ENCODE results near the gene CNN1. TPM values are rescaled to one million over a fixed set of nuclear protein-coding genes. Genes with fewer than 3 reads are reported as not detected.

CNN1 gene
- total and polyA plus RNA-seq, 2 experiments from 2014 or later: 13.3 to 20.9 TPM

DNA sequence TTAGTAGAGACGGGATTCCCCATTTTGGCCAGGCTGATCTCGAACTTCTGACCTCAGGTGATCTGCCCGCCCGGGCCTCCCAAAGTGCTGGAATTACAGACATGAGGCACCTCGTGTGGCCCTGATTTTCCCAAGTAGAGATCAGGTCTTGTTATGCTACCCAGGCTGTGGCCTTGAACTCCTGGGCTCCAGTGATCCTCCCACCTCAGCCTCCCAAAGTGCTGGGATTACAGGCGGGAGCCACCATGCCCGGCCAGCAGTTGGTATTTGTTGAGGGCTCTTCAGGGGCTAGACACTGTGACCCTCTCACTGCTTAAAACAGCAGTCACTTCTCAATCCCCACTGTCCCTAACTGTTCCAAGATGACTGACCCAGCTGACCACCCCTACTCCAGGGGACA, 49.3 kb upstream of the CNN1 start (continued):
- TF ChIP-seq, protein P1, sequence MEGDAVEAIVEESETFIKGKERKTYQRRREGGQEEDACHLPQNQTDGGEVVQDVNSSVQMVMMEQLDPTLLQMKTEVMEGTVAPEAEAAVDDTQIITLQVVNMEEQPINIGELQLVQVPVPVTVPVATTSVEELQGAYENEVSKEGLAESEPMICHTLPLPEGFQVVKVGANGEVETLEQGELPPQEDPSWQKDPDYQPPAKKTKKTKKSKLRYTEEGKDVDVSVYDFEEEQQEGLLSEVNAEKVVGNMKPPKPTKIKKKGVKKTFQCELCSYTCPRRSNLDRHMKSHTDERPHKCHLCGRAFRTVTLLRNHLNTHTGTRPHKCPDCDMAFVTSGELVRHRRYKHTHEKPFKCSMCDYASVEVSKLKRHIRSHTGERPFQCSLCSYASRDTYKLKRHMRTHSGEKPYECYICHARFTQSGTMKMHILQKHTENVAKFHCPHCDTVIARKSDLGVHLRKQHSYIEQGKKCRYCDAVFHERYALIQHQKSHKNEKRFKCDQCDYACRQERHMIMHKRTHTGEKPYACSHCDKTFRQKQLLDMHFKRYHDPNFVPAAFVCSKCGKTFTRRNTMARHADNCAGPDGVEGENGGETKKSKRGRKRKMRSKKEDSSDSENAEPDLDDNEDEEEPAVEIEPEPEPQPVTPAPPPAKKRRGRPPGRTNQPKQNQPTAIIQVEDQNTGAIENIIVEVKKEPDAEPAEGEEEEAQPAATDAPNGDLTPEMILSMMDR (conservative IDR thresholded peaks at IDR 0.05; ENCODE audit: low read depth in 2 of 2): no peak
- no peak for TF ChIP-seq JUNB (IDR thresholded peaks at IDR 0.05; ENCODE audit: unreplicated experiment)
- no peak for TF ChIP-seq NANOG (IDR thresholded peaks at IDR 0.05; ENCODE audit: borderline replicate concordance)
- TF ChIP-seq CREB1 (CRISPR knock-in tag; IDR thresholded peaks at IDR 0.05; ENCODE audit: low read depth): no peak
- TF ChIP-seq, protein P2, sequence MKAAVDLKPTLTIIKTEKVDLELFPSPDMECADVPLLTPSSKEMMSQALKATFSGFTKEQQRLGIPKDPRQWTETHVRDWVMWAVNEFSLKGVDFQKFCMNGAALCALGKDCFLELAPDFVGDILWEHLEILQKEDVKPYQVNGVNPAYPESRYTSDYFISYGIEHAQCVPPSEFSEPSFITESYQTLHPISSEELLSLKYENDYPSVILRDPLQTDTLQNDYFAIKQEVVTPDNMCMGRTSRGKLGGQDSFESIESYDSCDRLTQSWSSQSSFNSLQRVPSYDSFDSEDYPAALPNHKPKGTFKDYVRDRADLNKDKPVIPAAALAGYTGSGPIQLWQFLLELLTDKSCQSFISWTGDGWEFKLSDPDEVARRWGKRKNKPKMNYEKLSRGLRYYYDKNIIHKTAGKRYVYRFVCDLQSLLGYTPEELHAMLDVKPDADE (IDR thresholded peaks at IDR 0.05): no peak
- no peak for TF ChIP-seq STAT1 (IDR thresholded peaks at IDR 0.05; ENCODE audit: unreplicated experiment)

DNA sequence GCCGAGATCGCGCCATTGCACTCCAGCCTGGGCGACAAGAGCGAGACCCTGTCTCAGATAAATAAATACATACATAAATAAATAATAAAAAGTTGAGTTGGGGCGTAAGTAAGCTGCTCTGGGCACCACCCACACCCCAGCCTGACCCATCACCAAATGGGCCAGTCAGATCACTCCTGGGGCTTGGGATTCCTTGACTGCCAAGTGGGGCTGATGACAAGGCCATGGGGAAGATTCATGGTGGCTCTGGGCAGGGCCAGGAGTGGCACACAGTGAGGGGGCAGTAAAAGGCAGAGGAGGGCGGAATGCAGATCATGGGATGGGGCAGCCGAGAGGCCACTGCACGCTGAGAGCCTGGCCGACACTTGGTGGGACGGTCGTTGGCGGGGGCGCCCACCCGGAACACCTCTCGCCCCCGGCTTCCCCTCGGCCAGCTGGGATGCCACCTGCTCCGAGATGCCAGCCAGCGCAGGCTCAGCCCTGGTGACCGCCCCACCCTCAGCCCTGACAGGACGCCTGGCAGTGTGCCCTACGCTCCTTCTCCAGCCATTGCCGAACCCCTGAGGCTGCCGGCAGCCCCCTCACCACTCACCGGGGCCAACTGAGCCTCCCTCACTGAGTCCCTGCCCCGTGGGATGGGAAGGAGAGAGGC, 43.9 kb upstream of the CNN1 start:
- no peak overlapping the region for H2AFZ ChIP-seq
- H3K4me1 ChIP-seq (ENCODE audit: insufficient read depth): no peaks in the 10 kb centered on the region
- H3K27ac ChIP-seq (ENCODE audit: low read depth): no peak overlapping the region
- DNase-seq (ENCODE audit: low spot score): no peak
- no peak overlapping the region for H3K4me3 ChIP-seq
- no peaks in the 10 kb centered on the region for H3K36me3 ChIP-seq (ENCODE audit: insufficient read depth)
- H3F3A ChIP-seq (replicated peaks; ENCODE audit: low read depth): 0 out of 2 replicates have a peak, but pooled peaks cover 2% of the 10 kb centered on the region
- no peaks in the 10 kb centered on the region for H3K27me3 ChIP-seq (ENCODE audit: insufficient read depth)
- TF ChIP-seq POLR2AphosphoS5 (IDR thresholded peaks at IDR 0.05; ENCODE audit: low read depth) (no peak), CREB1 (CRISPR knock-in tag; IDR thresholded peaks at IDR 0.05; ENCODE audit: low read depth) (no peak), JUNB (IDR thresholded peaks at IDR 0.05; ENCODE audit: unreplicated experiment) (no peak), NANOG (IDR thresholded peaks at IDR 0.05; ENCODE audit: borderline replicate concordance) (no peak), EZH2phosphoT487 (IDR thresholded peaks at IDR 0.05; ENCODE audit: unreplicated experiment) (no peak)
- TF ChIP-seq, protein P3, sequence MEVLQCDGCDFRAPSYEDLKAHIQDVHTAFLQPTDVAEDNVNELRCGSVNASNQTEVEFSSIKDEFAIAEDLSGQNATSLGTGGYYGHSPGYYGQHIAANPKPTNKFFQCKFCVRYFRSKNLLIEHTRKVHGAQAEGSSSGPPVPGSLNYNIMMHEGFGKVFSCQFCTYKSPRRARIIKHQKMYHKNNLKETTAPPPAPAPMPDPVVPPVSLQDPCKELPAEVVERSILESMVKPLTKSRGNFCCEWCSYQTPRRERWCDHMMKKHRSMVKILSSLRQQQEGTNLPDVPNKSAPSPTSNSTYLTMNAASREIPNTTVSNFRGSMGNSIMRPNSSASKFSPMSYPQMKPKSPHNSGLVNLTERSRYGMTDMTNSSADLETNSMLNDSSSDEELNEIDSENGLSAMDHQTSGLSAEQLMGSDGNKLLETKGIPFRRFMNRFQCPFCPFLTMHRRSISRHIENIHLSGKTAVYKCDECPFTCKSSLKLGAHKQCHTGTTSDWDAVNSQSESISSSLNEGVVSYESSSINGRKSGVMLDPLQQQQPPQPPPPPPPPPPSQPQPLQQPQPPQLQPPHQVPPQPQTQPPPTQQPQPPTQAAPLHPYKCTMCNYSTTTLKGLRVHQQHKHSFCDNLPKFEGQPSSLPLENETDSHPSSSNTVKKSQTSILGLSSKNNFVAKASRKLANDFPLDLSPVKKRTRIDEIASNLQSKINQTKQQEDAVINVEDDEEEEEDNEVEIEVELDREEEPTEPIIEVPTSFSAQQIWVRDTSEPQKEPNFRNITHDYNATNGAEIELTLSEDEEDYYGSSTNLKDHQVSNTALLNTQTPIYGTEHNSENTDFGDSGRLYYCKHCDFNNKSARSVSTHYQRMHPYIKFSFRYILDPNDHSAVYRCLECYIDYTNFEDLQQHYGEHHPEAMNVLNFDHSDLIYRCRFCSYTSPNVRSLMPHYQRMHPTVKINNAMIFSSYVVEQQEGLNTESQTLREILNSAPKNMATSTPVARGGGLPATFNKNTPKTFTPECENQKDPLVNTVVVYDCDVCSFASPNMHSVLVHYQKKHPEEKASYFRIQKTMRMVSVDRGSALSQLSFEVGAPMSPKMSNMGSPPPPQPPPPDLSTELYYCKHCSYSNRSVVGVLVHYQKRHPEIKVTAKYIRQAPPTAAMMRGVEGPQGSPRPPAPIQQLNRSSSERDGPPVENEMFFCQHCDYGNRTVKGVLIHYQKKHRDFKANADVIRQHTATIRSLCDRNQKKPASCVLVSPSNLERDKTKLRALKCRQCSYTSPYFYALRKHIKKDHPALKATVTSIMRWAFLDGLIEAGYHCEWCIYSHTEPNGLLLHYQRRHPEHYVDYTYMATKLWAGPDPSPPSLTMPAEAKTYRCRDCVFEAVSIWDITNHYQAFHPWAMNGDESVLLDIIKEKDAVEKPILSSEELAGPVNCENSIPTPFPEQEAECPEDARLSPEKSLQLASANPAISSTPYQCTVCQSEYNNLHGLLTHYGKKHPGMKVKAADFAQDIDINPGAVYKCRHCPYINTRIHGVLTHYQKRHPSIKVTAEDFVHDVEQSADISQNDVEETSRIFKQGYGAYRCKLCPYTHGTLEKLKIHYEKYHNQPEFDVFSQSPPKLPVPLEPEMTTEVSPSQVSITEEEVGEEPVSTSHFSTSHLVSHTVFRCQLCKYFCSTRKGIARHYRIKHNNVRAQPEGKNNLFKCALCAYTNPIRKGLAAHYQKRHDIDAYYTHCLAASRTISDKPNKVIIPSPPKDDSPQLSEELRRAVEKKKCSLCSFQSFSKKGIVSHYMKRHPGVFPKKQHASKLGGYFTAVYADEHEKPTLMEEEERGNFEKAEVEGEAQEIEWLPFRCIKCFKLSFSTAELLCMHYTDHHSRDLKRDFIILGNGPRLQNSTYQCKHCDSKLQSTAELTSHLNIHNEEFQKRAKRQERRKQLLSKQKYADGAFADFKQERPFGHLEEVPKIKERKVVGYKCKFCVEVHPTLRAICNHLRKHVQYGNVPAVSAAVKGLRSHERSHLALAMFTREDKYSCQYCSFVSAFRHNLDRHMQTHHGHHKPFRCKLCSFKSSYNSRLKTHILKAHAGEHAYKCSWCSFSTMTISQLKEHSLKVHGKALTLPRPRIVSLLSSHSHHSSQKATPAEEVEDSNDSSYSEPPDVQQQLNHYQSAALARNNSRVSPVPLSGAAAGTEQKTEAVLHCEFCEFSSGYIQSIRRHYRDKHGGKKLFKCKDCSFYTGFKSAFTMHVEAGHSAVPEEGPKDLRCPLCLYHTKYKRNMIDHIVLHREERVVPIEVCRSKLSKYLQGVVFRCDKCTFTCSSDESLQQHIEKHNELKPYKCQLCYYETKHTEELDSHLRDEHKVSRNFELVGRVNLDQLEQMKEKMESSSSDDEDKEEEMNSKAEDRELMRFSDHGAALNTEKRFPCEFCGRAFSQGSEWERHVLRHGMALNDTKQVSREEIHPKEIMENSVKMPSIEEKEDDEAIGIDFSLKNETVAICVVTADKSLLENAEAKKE (CRISPR knock-in tag; IDR thresholded peaks at IDR 0.05): no peak
- no peaks in the 10 kb centered on the region; the same call in 2 of the 3 replicates for H3K9me3 Mint-ChIP-seq
- no peak overlapping the region for H3K27ac Mint-ChIP-seq
- no peak for ATAC-seq
- no peaks in the 10 kb centered on the region for H4K20me1 ChIP-seq (replicated peaks; ENCODE audit: insufficient read depth)
- H3K79me2 ChIP-seq (replicated peaks; ENCODE audit: insufficient read depth): no peaks in the 10 kb centered on the region
- peaks cover 8% of the 10 kb centered on the region; the same call in 2 of the 3 replicates for H3K36me3 Mint-ChIP-seq (ENCODE audit: low read depth)
- no peaks in the 10 kb centered on the region for H3K4me1 Mint-ChIP-seq
- H3K4me2 ChIP-seq: no peak overlapping the region
- H3K9me2 ChIP-seq (ENCODE audit: insufficient read depth): no peaks in the 10 kb centered on the region
- no peak overlapping the region for H3K4me3 Mint-ChIP-seq
- H3K27me3 Mint-ChIP-seq (ENCODE audit: insufficient read depth, low read depth, poor library complexity): peaks cover 5% of the 10 kb centered on the region

Data from GM23338 (cell line).